Dermis blood vessel endothelial cell (primary cell): ENCODE measurements around the gene INS. TPM values are rescaled to one million over a fixed set of nuclear protein-coding genes. Genes with fewer than 3 reads are reported as not detected.
"Not testable (repeated sequence)": the region's sequence is repeated elsewhere in the genome, so short reads cannot be mapped to it uniquely, and the experiment has no call there.

Experiments used
- DNase-seq: peaks from one replicate; pipeline ENCODE4 v3.0.0; 2010
- total RNA-seq: library from RNA; depleted of rRNA; stranded (reverse); fragments of >200 nt; gene quantifications from 2 replicates; pipeline ENCODE4 v1.2.3, GENCODE V29; 2014

Gene INS
- total RNA-seq, 1 donor from 2014 or later, result not detected

GRCh38 chr11:2180789-2181370 is 19.9 kb upstream of the INS start:
- no peak for DNase-seq

- no peak for DNase-seq
These were observed 19.3 kb upstream of the INS start for GRCh38 chr11:2180347-2180746.

- no peak for DNase-seq
These were observed 18.5 kb upstream of the INS start for GRCh38 chr11:2179516-2179915.

GRCh38 chr11:2178906-2179494 is 18.0 kb upstream of the INS start:
- DNase-seq, result no peak

- DNase-seq, result not testable (repeated sequence)
These were observed 17.2 kb upstream of the INS start for GRCh38 chr11:2178055-2178773.

- no peak for DNase-seq
These were observed 16.1 kb upstream of the INS start for GRCh38 chr11:2177076-2177475.

GRCh38 chr11:2176389-2176900 is 15.4 kb upstream of the INS start:
- no peak for DNase-seq

- no peak for DNase-seq
These were observed 14.7 kb upstream of the INS start for GRCh38 chr11:2175659-2176058.

- no peak for DNase-seq
These were observed 13.4 kb upstream of the INS start for GRCh38 chr11:2174361-2174760.

GRCh38 chr11:2173761-2174160 is 12.8 kb upstream of the INS start:
- DNase-seq, result no peak

GRCh38 chr11:2173150-2173693 is 12.2 kb upstream of the INS start:
- DNase-seq, result no peak

- DNase-seq, result no peak
These were observed 11.7 kb upstream of the INS start for GRCh38 chr11:2172676-2173075.

GRCh38 chr11:2171591-2172003 is 10.6 kb upstream of the INS start, which contains the start of gene TH:
Gene TH, minus strand, starts transcription at chr11:2171815. Its CDS starts 29 bp downstream, at chr11:2171786.
- DNase-seq, result no peak

GRCh38 chr11:2169626-2170570 is 8.9 kb upstream of the INS start:
- DNase-seq, result no peak

- no peak for DNase-seq
These were observed 8.0 kb upstream of the INS start for GRCh38 chr11:2169005-2169378.

- no peak for DNase-seq
These were observed 7.4 kb upstream of the INS start for GRCh38 chr11:2168286-2169004.

GRCh38 chr11:2167141-2168045 is 6.4 kb upstream of the INS start:
- DNase-seq, result no peak

- peak; percentile 23 for DNase-seq
These were observed 5.3 kb upstream of the INS start for GRCh38 chr11:2166091-2166851.

GRCh38 chr11:2165571-2165970 is 4.6 kb upstream of the INS start:
- no peak for DNase-seq
